ENCODE measurements around the gene HTR3E. TPM values are rescaled to one million over a fixed set of nuclear protein-coding genes. Genes with fewer than 3 reads are reported as not detected.
"Not testable (repeated sequence)": the region's sequence is repeated elsewhere in the genome, so short reads cannot be mapped to it uniquely, and the experiment has no call there.

HTR3E gene
- total and polyA plus RNA-seq, 3 donors from 2014 or later = 0.31 to 0.63 TPM; not detected in 1

DNA sequence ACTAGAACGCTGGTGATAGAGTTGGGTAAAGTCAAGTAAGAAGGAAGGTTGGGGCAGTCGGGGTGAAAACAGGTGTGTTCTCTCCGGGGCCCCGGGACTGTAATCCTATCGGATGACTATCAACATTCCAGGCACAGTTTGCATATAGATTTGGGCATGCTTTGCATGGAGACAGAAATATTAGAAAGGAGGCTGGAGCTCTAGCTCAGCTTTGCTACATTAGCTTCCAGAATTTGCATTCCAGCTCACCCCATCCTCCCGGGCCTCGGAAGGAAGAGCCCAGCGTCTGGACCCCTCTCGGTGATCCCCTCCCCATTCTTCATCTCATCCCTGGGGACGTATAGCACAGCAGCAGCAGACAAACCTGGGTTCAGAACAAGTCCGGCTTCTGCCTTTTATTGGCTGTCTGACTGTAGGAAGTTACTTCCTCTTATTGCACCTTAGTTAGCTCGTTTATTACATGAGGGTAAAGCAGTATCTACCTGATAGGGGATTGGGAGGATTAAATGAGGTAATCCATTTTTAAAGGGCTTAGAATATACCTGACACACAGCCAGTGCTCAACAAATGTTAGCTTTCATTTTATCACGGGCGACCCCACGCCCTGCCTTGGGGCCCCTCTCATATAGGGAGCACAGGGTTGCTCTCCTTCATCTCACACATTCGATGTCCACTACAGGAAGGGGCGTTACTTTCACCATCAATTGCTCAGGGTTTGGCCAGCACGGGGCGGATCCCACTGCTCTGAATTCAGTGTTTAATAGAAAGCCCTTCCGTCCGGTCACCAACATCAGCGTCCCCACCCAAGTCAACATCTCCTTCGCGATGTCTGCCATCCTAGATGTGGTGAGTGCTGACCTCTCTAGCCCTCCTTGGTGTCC lies 3.2 kb downstream of the HTR3E start:
- 49 to 60% methylated on average over 24 of the region's 24 CpGs for WGBS, 2 donors
- DNase-seq = no peak
- Histone ChIP-seq H3K27me3 (no peaks in the 10 kb centered on the region), H3K4me1 (no peaks in the 10 kb centered on the region), H3K9me3 (no peaks in the 10 kb centered on the region), H3K4me3 (peak overlapping the region in 1 of 2 donors; percentile 34), H3K36me3 (ENCODE audit: low read depth, missing control alignments) (no peaks in the 10 kb centered on the region), H3K27ac (no peak overlapping the region)
- intact Hi-C loops (cut with DNase I; ENCODE audit: low total_unique reads) = no loop called here
- TF ChIP-seq, protein P1, sequence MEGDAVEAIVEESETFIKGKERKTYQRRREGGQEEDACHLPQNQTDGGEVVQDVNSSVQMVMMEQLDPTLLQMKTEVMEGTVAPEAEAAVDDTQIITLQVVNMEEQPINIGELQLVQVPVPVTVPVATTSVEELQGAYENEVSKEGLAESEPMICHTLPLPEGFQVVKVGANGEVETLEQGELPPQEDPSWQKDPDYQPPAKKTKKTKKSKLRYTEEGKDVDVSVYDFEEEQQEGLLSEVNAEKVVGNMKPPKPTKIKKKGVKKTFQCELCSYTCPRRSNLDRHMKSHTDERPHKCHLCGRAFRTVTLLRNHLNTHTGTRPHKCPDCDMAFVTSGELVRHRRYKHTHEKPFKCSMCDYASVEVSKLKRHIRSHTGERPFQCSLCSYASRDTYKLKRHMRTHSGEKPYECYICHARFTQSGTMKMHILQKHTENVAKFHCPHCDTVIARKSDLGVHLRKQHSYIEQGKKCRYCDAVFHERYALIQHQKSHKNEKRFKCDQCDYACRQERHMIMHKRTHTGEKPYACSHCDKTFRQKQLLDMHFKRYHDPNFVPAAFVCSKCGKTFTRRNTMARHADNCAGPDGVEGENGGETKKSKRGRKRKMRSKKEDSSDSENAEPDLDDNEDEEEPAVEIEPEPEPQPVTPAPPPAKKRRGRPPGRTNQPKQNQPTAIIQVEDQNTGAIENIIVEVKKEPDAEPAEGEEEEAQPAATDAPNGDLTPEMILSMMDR (IDR thresholded peaks at IDR 0.05) = no peak
- no peak for TF ChIP-seq POLR2A (IDR thresholded peaks at IDR 0.05)

DNA sequence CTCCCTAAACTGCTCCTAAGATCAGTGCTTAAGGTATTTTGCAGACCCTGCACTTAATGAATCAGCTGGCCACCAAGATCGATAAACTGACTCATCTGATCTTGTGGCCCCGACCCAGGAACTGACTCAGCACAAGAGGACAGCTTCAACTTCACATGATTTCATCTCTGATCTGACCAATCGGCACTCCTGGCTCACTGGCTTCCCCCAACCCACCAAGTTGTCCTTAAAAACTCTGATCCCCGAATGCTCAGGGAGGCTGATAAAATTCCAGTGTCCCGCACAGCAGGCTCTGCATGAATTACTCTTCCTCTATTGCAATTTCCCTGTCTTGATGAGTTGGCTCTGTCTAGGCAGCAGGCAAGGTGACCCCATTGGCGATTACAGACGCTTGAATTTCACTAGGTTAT lies 13.5 kb downstream of the HTR3E start:
- Histone ChIP-seq H3K4me1 (no peaks in the 10 kb centered on the region), H3K36me3 (ENCODE audit: low read depth, missing control alignments) (no peaks in the 10 kb centered on the region), H3K9me3 (no peaks in the 10 kb centered on the region), H3K27ac (no peak overlapping the region), H3K27me3 (no peaks in the 10 kb centered on the region), H3K4me3 (no peak overlapping the region)
- DNase-seq = no peak
- TF ChIP-seq, protein P1 (IDR thresholded peaks at IDR 0.05) = no peak
- no peak for TF ChIP-seq POLR2A (IDR thresholded peaks at IDR 0.05)
- intact Hi-C loops (cut with DNase I; ENCODE audit: low total_unique reads) = no loop called here
- 69 to 77% methylated on average over 7 of the region's 7 CpGs for WGBS, 2 donors

DNA sequence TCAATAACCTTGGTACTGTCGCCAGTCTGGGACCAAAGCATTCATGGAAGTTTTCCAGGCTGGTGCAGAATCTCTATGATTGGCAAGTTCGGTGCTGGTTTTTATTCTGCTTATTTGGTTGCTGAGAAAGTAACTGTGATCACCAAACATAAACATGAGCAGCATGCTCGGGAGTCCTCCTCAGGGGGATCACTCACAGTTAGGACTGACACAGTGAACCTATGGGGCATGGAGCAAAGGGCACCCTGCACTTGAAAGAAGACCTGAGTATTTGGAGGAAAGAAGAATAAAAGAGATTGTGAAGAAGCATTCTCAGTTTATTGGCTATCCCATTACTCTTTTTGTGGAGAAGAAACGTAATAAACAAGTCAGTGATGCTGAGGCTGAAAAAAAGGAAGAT lies 19.2 kb downstream of the HTR3E start:
- 86 to 96% methylated on average over 4 of the region's 4 CpGs for WGBS, 2 donors
- intact Hi-C loops (cut with DNase I; ENCODE audit: low total_unique reads) = no loop called here
- Histone ChIP-seq H3K36me3 (ENCODE audit: low read depth, missing control alignments) (no peaks in the 10 kb centered on the region), H3K27ac (no peak overlapping the region), H3K9me3 (no peaks in the 10 kb centered on the region), H3K27me3 (no peaks in the 10 kb centered on the region), H3K4me3 (no peak overlapping the region), H3K4me1 (no peaks in the 10 kb centered on the region)
- TF ChIP-seq, protein P1 (IDR thresholded peaks at IDR 0.05) = no peak
- no peak for TF ChIP-seq POLR2A (IDR thresholded peaks at IDR 0.05)
- DNase-seq = no peak

DNA sequence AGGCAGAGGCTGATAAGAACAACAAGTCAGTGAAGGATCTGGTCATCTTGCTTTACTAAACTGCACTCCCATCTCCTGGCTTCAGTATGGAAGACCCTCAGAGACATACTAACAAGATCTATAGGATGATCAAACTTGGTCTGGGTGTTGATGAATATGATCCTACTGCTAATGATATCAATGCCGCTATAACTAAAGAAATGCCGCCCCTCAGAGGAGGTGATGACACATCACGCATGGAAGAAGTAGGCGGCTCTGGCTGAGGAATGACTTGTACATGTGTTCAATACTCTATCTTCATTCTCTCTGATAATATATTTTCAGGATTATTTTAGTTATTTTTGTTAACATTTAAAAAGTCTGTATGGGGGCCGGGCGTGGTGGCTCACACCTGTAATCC lies 20.8 kb downstream of the HTR3E start:
- Histone ChIP-seq H3K36me3 (ENCODE audit: low read depth, missing control alignments) (no peaks in the 10 kb centered on the region), H3K9me3 (no peaks in the 10 kb centered on the region), H3K27ac (no peak overlapping the region), H3K4me3 (no peak overlapping the region), H3K4me1 (no peaks in the 10 kb centered on the region), H3K27me3 (no peaks in the 10 kb centered on the region)
- 92 to 98% methylated on average over 6 of the region's 6 CpGs for WGBS, 2 donors
- no peak for TF ChIP-seq POLR2A (IDR thresholded peaks at IDR 0.05)
- TF ChIP-seq, protein P1 (IDR thresholded peaks at IDR 0.05) = no peak
- no peak for DNase-seq
- intact Hi-C loops (cut with DNase I; ENCODE audit: low total_unique reads) = no loop called here

DNA sequence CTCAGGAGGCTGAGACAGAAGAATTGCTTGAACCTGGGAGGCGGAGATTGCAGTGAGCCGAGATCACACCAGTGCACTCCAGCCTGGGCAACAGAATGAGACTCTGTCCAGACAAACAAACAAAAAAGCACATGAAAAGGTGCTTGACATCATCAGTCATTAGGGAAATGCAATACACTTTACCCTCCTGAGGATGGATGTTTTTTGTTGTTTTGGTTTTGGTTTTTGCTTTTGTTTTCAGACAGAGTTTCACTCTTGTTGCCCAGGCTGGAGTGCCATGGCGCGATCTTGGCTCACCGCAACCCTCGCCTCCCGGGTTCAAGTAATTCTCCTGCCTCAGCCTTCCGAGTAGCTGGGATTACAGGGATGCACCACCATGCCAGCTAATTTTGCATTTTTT lies 24.2 kb downstream of the HTR3E start:
- H3K27ac ChIP-seq; H3K4me1 ChIP-seq; DNase-seq; intact Hi-C loops (cut with DNase I; ENCODE audit: low total_unique reads); H3K9me3 ChIP-seq; H3K36me3 ChIP-seq (ENCODE audit: low read depth, missing control alignments); H3K27me3 ChIP-seq; H3K4me3 ChIP-seq: not testable (repeated sequence)
- 91 to 94% methylated on average over 8 of the region's 8 CpGs for whole genome bisulfite sequencing, 2 donors
